Left lung (tissue), 10 donors: ENCODE data around the gene SDCBP2. TPM values are rescaled to one million over a fixed set of nuclear protein-coding genes. Genes with fewer than 3 reads are reported as not detected.

ENCODE experiments used
- ATAC-seq: fragments of 200-7000 bp; cut with Tn5 transposase; one replicate; pipeline ENCODE4 v1.9.1; 2020; ENCODE audit warnings: moderate library complexity
- DNase-seq, 4 donors: peaks; one replicate each; pipeline ENCODE4 v3.0.0-alpha.2; 2013 to 2020
- H3K27ac ChIP-seq, 2 donors: fragments of 200-600 bp; sonication (generic) in 1 of 2; one replicate each; pipeline versions ENCODE4 v1.5.0 to v1.8.0; 2020 to 2021
- H3K27me3 ChIP-seq, 2 donors: fragments of 200-600 bp; sonication (generic) in 1 of 2; one replicate each; pipeline versions ENCODE4 v1.5.0 to v1.8.0; 2020 to 2021
- H3K36me3 ChIP-seq, 2 donors: fragments of 200-600 bp; sonication (generic) in 1 of 2; one replicate each; pipeline versions ENCODE4 v1.5.0 to v1.8.0; 2020 to 2021
- H3K4me1 ChIP-seq, 2 donors: fragments of 200-600 bp; one replicate each; pipeline ENCODE4 v1.8.0; 2021
- H3K4me3 ChIP-seq, 2 donors: fragments of 200-600 bp; sonication (generic) in 1 of 2; one replicate each; pipeline versions ENCODE4 v1.5.0 to v1.8.0; 2020 to 2021; ENCODE audit warnings: mild to moderate bottlenecking in 1 of 2
- H3K9me3 ChIP-seq, 2 donors: fragments of 200-600 bp; sonication (generic) in 1 of 2; one replicate each; pipeline versions ENCODE4 v1.5.0 to v1.8.0; 2020 to 2021
- CTCF ChIP-seq, 2 donors: fragments of 200-600 bp; sonication (generic) in 1 of 2; IDR thresholded peaks; one replicate each; pipeline versions ENCODE4 v1.5.0 to v1.8.0; 2021; ENCODE audit warnings: antibody characterized with exemption in 2 of 2
- intact Hi-C, 2 donors: fragments of 100-400 bp; cut with DNase I; formaldehyde crosslinking; loops; one replicate each; pipeline versions ENCODE4 v1.11.2 to v1.14.2; 2022
- polyA plus RNA-seq, 6 donors: library from polyadenylated mRNA; unstranded; fragments of 120-200 nt; gene quantifications; one replicate each; pipeline ENCODE4 v1.2.1, GENCODE V29; 2013; ENCODE audit not compliant: insufficient read length in 6 of 6
- total RNA-seq, 2 donors: library from RNA; stranded (reverse); fragmentation: NEBNext Ultra II Directional; extraction: Animal tissue kit (Norgen Biotek cat#: 25700); gene quantifications; one replicate each; pipeline ENCODE4 v1.2.1, GENCODE V29; 2021
- donor health status: DM: no; HTN: yes; CAD: no.
- donor health status: DM: no; HTN: no; CAD: no.

The SDCBP2 gene
- total and polyA plus RNA-seq, 8 donors = 1.8 to 21.5 (median 3.1) TPM

- intact Hi-C loops = no loop called here
- peak in 1 of 4 donors; percentile 57 for DNase-seq
- H3K4me1 ChIP-seq = peaks cover 29 to 82% of the 10 kb centered on the region in 2 donors
These were observed 1.3 kb upstream of the SDCBP2 start for GRCh38 chr20:1330075-1330830.

DNA sequence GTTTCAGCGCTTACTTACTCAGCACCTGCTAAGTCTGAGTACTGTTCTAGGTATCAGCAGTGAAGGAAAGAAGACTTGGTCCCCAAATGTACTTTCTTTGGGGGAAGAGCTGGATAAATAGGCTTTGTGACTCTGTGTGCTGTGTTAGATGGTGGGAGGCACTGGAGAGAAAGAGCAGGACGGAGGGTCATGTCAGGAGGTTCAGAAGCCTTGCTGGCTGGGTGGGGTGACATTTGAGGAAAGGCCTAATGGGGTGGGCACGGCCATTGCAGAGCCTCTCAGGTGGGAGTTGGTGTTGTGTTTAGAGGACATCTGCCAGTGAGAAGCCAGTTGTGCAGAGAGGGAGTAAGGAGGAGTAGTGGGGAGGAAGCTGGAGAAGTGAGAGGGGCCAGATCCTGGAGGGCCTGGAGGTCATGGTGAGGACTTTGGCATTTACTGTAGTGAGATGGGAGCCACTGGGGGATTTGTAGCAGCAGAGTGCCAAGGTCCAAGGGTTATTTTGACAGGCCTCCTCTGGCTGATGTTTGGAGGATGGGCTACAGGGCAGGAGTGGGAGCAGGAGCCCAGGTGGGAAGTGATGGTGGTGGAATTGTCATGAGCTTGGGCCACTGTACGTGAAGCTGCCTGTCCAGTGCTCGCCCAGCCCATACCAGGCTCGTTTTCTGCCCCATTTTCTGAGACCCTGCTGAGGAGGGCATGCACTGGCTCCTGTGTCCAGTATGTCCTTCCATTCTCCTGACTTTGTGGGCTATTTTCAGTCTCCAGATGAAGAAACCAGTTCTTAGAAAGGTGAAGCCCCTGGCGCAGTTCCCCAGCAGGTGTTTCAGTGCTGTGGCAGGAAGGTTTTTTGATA lies 886 bp downstream of the SDCBP2 start:
- no peaks in the 10 kb centered on the region for H3K36me3 ChIP-seq
- DNase-seq (no peak), ATAC-seq (no peak)
- H3K27ac ChIP-seq = peak overlapping the region; percentile 98 to 99
- H3K4me1 ChIP-seq = peaks cover 33 to 83% of the 10 kb centered on the region in 2 donors
- no peaks in the 10 kb centered on the region for H3K9me3 ChIP-seq
- H3K27me3 ChIP-seq = no peaks in the 10 kb centered on the region
- TF ChIP-seq CTCF (IDR thresholded peaks at IDR 0.05) = no peak
- intact Hi-C loops = loop anchor here in 1 of 2 donors (10.0 kb wide), 1 partner anchor 57 kb away; no protein-coding TSS in a partner anchor
- H3K4me3 ChIP-seq = peak overlapping the region in 1 of 2 donors; percentile 1

More at GRCh38 chr20:1330075-1330830, 1.3 kb upstream of the SDCBP2 start:
- Histone ChIP-seq H3K27ac (peak overlapping the region; percentile 98 to 99), H3K36me3 (no peaks in the 10 kb centered on the region), H3K27me3 (no peaks in the 10 kb centered on the region), H3K4me3 (no peak overlapping the region), H3K9me3 (no peaks in the 10 kb centered on the region)
- no peak for TF ChIP-seq CTCF (IDR thresholded peaks at IDR 0.05)
- ATAC-seq = peak; percentile 7

- Histone ChIP-seq H3K9me3 (no peaks in the 10 kb centered on the region), H3K4me1 (peaks cover 36 to 83% of the 10 kb centered on the region in 2 donors), H3K36me3 (no peaks in the 10 kb centered on the region), H3K4me3 (no peak overlapping the region), H3K27ac (peak overlapping the region; percentile 98 to 99), H3K27me3 (no peaks in the 10 kb centered on the region)
- DNase-seq = peak in 1 of 4 donors; percentile 55
- TF ChIP-seq CTCF (IDR thresholded peaks at IDR 0.05) = no peak
- ATAC-seq = no peak
- intact Hi-C loops = loop anchor here in 1 of 2 donors (10.0 kb wide), 1 partner anchor 58 kb away; no protein-coding TSS in a partner anchor
These were observed 1.7 kb downstream of the SDCBP2 start for GRCh38 chr20:1327241-1327653.

- Histone ChIP-seq H3K27ac (peak overlapping the region; percentile 98 to 99), H3K4me3 (peak overlapping the region; percentile 72 to 82), H3K36me3 (no peaks in the 10 kb centered on the region), H3K4me1 (peaks cover 38 to 87% of the 10 kb centered on the region in 2 donors), H3K27me3 (no peaks in the 10 kb centered on the region), H3K9me3 (no peaks in the 10 kb centered on the region)
- no peak for DNase-seq
- TF ChIP-seq CTCF (IDR thresholded peaks at IDR 0.05) = no peak
- ATAC-seq = no peak
- intact Hi-C loops = loop anchor here in 1 of 2 donors (10.0 kb wide), 1 partner anchor 59 kb away; no protein-coding TSS in a partner anchor
These were observed 2.7 kb downstream of the SDCBP2 start for GRCh38 chr20:1326031-1326930.
